ENCODE measurements around the gene DDX39A. TPM values are rescaled to one million over a fixed set of nuclear protein-coding genes. Genes with fewer than 3 reads are reported as not detected.
"Not testable (repeated sequence)": the region's sequence is repeated elsewhere in the genome, so short reads cannot be mapped to it uniquely, and the experiment has no call there.

DDX39A gene
- total and polyA plus RNA-seq, 2 of the 8 experiments (the other 6 are each of a cell fraction or from before 2014, with no cell fraction given): 139 TPM

DNA sequence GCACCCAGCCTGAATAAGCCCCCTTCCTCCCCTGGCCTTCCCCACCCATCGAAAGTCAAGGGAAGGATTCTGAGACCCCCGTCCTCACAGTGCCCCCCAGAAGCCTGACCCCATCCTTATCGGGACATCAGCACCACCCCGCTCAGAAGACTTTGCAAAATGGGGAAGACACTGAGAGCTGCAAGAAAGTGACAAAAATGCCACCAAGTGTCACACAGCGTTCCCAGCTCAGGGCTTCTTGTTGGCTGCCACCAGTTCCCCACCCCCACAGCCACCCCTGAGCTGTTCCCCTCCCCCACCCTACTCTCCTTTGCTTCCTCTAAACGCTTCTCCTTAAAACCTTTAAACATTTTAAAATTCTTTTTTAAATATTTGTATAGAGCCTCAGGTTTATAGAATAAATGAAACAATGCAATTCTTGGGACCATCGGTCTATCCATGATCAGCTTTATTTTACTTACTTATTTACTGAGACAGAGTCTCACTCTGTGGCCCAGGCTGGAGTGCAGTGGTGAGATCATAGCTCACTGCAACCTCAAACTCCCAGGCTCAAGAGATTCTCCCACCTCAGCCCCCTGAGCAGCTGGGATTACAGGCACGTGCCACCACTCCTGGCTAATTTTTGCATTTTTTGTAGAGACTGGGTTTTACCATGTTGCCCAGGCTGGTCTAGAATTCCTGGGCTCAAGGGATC lies 46.6 kb downstream of the DDX39A start:
- WGBS, 2 experiments (ENCODE audit: extremely low coverage in 1 of 2, insufficient coverage in 1 of 2, insufficient read length in 1 of 2, insufficient replicate concordance in 2 of 2, low coverage in 1 of 2, low lambda C conversion rate in 2 of 2, missing lambda C conversion rate in 1 of 2): 77 to 100% methylated on average over 1 to 6 of the region's 8 CpGs
- not testable (repeated sequence) for FAIRE-seq; H3K23me2 ChIP-seq (ENCODE audit: low read depth, low read length); H3K27ac ChIP-seq (ENCODE audit: low read depth, low read length); H3K23ac ChIP-seq (ENCODE audit: insufficient read length); H3K18ac ChIP-seq (ENCODE audit: extremely low read depth, low read length); H2BK20ac ChIP-seq (ENCODE audit: low read length); H4K5ac ChIP-seq (ENCODE audit: insufficient read length, low read depth, low read length); DNase-seq (ENCODE audit: low read depth in 1 of 2, low spot score in 2 of 2); H3K9me3 ChIP-seq (ENCODE audit: insufficient read depth in 2 of 2, low read depth in 1 of 2, low read length in 1 of 2); H2BK12ac ChIP-seq (ENCODE audit: low read depth, low read length); H3K4me1 ChIP-seq (replicated peaks in 1 of 4; ENCODE audit: control insufficient read depth in 3 of 4, insufficient read depth in 4 of 4, low read length in 3 of 4); H3K14ac ChIP-seq (ENCODE audit: insufficient read length); H4K20me1 ChIP-seq (replicated peaks in 1 of 2; ENCODE audit: control insufficient read depth in 1 of 2, insufficient read depth in 2 of 2, low read length in 2 of 2); H3K4me3 ChIP-seq (ENCODE audit: extremely low read depth in 1 of 4, insufficient read depth in 2 of 4, low read depth in 3 of 4, low read length in 4 of 4); H4K91ac ChIP-seq (replicated peaks; ENCODE audit: insufficient read length, low read length); H3K56ac ChIP-seq (replicated peaks; ENCODE audit: insufficient read length, low read depth, low read length); H2AK5ac ChIP-seq (ENCODE audit: low read depth, low read length); H3K36me3 ChIP-seq (ENCODE audit: control insufficient read depth in 2 of 4, insufficient read depth in 4 of 4, low read length in 3 of 4); H3K4me2 ChIP-seq (ENCODE audit: insufficient read depth in 1 of 2, low read depth in 2 of 2, low read length in 2 of 2); H2BK15ac ChIP-seq (ENCODE audit: low read length); H3K79me1 ChIP-seq (ENCODE audit: low read depth, low read length); H3K4ac ChIP-seq (replicated peaks; ENCODE audit: insufficient read length, low read depth, low read length); H3K9ac ChIP-seq (replicated peaks in 1 of 4; ENCODE audit: extremely low read depth in 1 of 4, low read depth in 3 of 4, low read length in 3 of 4); H3K27me3 ChIP-seq (replicated peaks in 1 of 4; ENCODE audit: control insufficient read depth in 3 of 4, extremely low read depth in 1 of 4, insufficient read depth in 3 of 4, low read length in 3 of 4); H2BK5ac ChIP-seq (ENCODE audit: low read depth, low read length); H2BK120ac ChIP-seq (replicated peaks; ENCODE audit: low read depth, low read length); H3K79me2 ChIP-seq (ENCODE audit: control insufficient read depth in 1 of 2, insufficient read depth in 2 of 2, low read length in 2 of 2); H2AFZ ChIP-seq (ENCODE audit: low read length)
- peak overlapping the region; percentile 45; the same call in 1 of the 2 replicates for H4K8ac ChIP-seq (ENCODE audit: extremely low read depth, insufficient read depth, low read length)
- ChIA-PET CTCF (ENCODE audit: partially characterized antibody) (interaction anchor here (0.6 kb wide), 1 partner anchor 510 kb away, joined by 3 read pairs; no protein-coding TSS in a partner anchor), POLR2A (ENCODE audit: partially characterized antibody) (interaction anchor here (1.0 to 1.6 kb wide), 3 partner anchors 8 to 34 kb away, joined by 3 to 6 read pairs (median 3); no protein-coding TSS in a partner anchor)

Measured in H1 (cell line).